DMS153 (cell line): ENCODE measurements around the gene ZNF438.
"Not testable (repeated sequence)": the region's sequence is repeated elsewhere in the genome, so short reads cannot be mapped to it uniquely, and the experiment has no call there.

Source experiments
- DNase-seq: peaks from one replicate; lab custom pipeline; 2025; lab: John Stamatoyannopoulos, UW

The ZNF438 gene

GRCh38 chr10:30939643-30940251, 91.9 kb downstream of the ZNF438 start:
- no peak for DNase-seq

DNA sequence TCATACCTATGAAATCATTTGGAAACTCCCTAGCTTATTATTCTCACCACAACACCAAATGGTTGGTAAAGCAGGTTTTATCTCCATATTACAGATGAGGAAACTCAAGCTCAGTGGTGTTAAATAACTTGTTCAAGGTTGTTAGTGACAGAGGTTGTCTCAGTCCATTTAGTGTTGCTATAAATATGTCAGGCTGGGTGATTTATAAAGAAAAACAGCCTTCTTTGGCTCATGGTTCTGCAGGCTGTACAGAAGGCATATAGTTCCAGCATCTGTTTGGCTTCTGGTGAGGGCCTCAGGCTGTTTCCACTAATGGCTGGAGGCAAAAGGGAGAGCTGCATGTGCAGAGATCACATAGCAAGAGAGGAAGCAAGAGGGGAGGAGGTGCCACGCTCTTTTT, 96.6 kb downstream of the ZNF438 start:
- no peak for DNase-seq

GRCh38 chr10:30931094-30931493, 100.6 kb downstream of the ZNF438 start:
- DNase-seq, result no peak

- no peak for DNase-seq
Measured at GRCh38 chr10:30929901-30930520, 101.7 kb downstream of the ZNF438 start.

DNA sequence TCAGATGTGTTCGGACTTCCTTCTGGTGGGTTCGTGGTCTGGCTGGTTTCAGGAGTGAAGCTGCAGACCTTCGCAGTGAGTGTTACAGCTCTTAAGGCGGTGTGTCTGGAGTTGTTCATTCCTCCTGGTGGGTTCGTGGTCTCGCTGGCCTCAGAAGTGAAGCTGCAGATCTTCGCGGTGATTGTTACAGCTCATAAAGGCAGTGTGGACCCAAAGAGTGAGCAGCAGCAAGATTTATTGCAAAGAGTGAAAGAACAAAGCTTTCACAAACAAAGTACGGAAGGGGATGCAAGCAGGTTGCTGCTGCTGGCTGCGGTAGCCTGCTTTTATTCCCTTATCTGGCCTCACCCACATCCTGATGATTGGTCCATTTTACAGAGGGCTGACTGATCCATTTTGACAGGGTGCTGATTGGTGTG, 102.3 kb downstream of the ZNF438 start:
- not testable (repeated sequence) for DNase-seq

DNA sequence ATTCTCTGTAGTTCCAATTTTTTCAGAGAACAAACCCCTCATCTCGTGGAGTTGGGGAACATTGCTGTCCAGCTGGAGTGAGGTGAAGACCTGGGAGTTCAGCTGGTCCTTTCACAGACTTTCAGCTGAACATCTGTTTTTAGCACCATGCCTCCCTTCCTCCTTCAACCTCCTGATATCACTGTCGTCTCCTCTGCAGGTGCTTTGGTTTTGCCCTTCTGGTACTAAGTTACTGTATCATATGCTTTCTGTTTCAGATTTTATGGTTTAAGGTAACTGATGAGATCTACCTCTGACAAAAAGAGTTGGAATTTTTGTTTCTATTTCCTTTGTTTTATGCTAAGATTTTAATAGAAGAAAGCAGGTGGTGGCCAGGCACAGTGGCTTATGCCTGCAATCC, 102.9 kb downstream of the ZNF438 start:
- no peak for DNase-seq

GRCh38 chr10:30918651-30919050, 113.0 kb downstream of the ZNF438 start:
- DNase-seq, result no peak

GRCh38 chr10:30917789-30918188, 113.9 kb downstream of the ZNF438 start:
- DNase-seq, result no peak

DNA sequence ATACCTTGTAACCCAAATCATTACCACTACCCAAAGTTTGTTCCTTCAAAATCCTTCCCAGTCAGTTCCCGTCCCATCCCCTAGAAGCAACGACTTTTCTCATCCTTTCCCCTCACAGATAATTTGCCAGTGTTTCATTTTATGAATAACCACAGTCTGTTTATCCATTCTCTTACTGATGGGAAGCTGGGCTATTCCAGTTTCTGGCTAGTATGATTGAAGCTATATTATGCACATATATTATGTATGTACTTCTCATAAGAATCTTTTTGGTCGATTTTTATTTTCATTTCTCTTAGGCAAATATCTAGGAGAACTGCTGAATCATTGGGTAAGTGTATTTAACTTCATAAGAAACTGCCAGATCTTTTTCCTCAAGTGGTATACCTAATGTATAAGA, 114.6 kb downstream of the ZNF438 start:
- no peak for DNase-seq

GRCh38 chr10:30915146-30915545, 116.5 kb downstream of the ZNF438 start:
- DNase-seq, result no peak

- no peak for DNase-seq
Measured at GRCh38 chr10:30911303-30911863, 120.3 kb downstream of the ZNF438 start.

DNA sequence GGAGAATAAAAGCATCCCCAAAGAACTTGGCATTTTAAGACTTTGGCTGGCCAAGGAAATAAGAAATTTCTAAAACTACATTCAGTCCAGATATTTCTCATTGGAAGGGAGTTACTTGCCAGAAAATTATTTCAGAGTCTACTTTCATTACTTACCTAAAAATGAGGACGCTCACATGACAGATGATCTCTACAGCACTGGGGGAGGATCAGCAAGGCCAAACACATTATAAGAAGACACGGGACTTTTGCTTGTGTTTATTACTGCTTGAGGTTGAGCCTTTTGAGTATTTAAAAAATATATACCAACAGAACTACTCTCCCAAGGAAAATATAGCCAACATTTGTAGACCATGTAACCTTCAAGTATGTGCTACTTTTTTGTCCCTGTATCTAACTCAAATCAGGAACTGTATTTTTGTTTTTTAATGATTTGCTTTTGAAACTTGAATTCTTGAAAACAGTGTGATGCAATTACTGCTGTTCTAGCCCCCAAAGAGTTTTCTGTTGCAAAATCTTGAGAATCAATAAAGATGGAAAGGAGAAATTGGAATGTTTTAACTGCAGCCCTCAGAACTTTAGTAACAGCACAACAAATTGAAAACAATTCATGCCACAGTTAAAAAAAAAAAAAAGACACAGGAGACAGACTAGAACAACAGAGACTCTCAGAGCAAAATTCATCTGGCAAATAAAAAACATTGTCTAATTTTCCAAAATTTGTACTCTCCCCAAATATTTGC, 128.1 kb downstream of the ZNF438 start:
- no peak for DNase-seq

GRCh38 chr10:30902621-30903396, 128.9 kb downstream of the ZNF438 start:
- no peak for DNase-seq

GRCh38 chr10:30901487-30901886, 130.2 kb downstream of the ZNF438 start:
- not testable (repeated sequence) for DNase-seq

GRCh38 chr10:30898964-30899363, 132.7 kb downstream of the ZNF438 start:
- DNase-seq, result no peak

- DNase-seq, result no peak
Measured at GRCh38 chr10:30897547-30897946, 134.1 kb downstream of the ZNF438 start.

DNA sequence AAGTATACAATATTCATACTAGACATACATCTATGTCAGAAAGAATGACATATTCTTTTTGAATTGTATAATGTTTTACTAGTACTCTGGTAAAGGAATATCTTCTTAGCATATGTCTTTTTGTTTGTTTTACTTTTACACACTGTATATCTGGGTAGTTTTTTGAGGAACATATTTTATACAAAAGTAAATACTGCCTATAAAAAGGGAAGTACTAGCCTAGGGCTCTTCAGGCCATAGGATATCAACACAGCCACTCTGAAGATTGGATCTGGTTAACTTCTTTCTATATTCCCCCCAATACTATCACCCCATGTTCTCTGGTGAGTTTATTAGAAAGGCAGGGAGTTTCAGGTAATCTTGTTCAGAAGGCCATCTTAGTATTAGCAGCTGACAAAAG, 134.6 kb downstream of the ZNF438 start:
- no peak for DNase-seq

DNA sequence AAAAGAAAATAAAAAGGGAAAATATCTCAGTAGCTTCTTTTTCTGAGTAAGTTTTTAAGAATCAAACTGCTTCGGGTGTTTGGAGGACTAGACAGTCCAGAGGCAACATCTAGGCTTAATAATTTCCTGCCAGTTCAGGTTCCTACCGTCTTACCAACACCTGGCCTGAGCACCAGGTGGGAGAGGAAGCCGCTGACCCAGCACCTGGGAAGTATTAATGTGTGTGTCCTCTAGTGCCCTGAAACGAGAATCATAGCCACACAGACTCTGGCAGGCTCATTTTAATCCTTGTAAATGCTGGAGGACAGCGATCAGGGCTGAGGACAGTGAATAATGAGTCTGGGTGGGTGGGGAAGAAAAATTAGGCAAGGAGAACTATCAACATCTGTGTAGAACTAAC, 137.4 kb downstream of the ZNF438 start:
- no peak for DNase-seq

DNA sequence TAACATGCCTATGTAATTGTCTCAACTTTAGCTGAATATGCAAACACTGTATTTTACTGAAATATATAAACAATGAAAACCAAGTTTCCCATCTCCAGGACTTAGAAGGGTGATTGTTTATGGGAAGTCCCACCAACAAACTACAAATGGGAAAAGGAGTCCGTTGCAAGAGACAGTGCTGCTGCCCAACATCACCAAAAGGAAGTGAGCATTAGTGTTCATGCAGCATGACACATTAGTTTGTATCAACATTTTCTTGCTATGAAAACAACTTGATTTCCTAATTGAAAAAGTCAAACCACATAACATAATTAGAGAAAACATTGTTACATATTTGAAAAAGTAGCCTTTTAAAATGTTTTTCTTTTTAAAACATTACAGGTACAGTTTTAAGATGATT, 138.5 kb downstream of the ZNF438 start:
- no peak for DNase-seq

GRCh38 chr10:30887839-30888238, 143.8 kb downstream of the ZNF438 start:
- DNase-seq, result no peak

GRCh38 chr10:30885423-30885822, 146.2 kb downstream of the ZNF438 start:
- no peak for DNase-seq

DNA sequence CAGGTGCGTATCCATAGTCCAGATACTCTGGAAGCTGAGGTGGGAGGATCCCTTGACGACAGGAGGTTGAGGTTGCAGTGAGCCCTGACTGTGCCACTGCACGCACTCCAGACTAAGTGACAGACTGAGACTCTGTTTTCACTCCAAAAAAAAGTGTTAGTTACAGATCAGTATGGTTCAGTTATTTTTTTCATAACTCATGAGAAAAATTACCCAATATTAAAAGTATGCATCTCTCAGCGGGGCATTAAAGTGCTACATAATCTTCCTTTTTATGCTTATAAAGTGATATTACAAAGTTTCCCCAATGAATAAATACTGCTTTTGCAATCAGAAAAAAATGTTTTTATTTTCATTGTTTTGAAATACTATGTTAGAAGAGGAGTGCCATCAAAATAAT, 147.9 kb downstream of the ZNF438 start:
- DNase-seq, result no peak
